Liver (tissue), 9 donors: Measurements from ENCODE around the gene JMY. TPM values are rescaled to one million over a fixed set of nuclear protein-coding genes. Genes with fewer than 3 reads are reported as not detected.

Source experiments
- DNase-seq: peaks from one replicate; pipeline ENCODE4 v3.0.0-alpha.2; 2017; ENCODE audit warnings: low spot score
- H3K27ac ChIP-seq, 2 donors: one replicate each; pipeline ENCODE4 v1.7.0; 2013; ENCODE audit warnings: inconsistent platforms in 2 of 2, low read length in 2 of 2, control low read depth in 1 of 2, low read depth in 1 of 2, mild to moderate bottlenecking in 1 of 2
- H3K27me3 ChIP-seq, 4 donors: one replicate each; pipeline versions ENCODE4 v1.6.1 to v1.7.0; 2013; ENCODE audit warnings: low read length in 3 of 4, inconsistent platforms in 1 of 4, mild to moderate bottlenecking in 1 of 4, moderate library complexity in 1 of 4; ENCODE audit not compliant: control insufficient read depth in 4 of 4, insufficient read depth in 4 of 4
- H3K36me3 ChIP-seq, 4 donors: one replicate each; pipeline versions ENCODE4 v1.6.1 to v1.7.0; 2013; ENCODE audit warnings: low read length in 3 of 4, mild to moderate bottlenecking in 3 of 4, low read depth in 1 of 4, moderate library complexity in 1 of 4; ENCODE audit not compliant: control insufficient read depth in 4 of 4, insufficient read depth in 3 of 4
- H3K4me1 ChIP-seq, 4 donors: one replicate each; pipeline versions ENCODE4 v1.6.1 to v1.7.0; 2013; ENCODE audit warnings: low read length in 3 of 4, mild to moderate bottlenecking in 3 of 4, moderate library complexity in 1 of 4; ENCODE audit not compliant: control insufficient read depth in 4 of 4, insufficient read depth in 4 of 4
- H3K4me3 ChIP-seq, 3 donors: one replicate each; pipeline versions ENCODE4 v1.6.1 to v1.7.0; 2013; ENCODE audit warnings: low read length in 3 of 3, control low read depth in 1 of 3, low read depth in 1 of 3, mild to moderate bottlenecking in 1 of 3
- H3K9ac ChIP-seq, 2 donors: one replicate each; pipeline ENCODE4 v1.7.0; 2013; ENCODE audit warnings: low read length in 2 of 2, mild to moderate bottlenecking in 2 of 2, moderate library complexity in 2 of 2, control low read depth in 1 of 2, low read depth in 1 of 2
- H3K9me3 ChIP-seq, 4 donors: one replicate each; pipeline versions ENCODE4 v1.6.1 to v1.7.0; 2013; ENCODE audit warnings: low read length in 3 of 4; ENCODE audit not compliant: control insufficient read depth in 4 of 4
- CTCF ChIP-seq: fragments of 150-350 bp; IDR thresholded peaks from 2 replicates; pipeline ENCODE4 v1.5.1; 2017; ENCODE audit warnings: improper control_type of control experiment, low read depth, low read length; ENCODE audit not compliant: missing input control
- EGR1 ChIP-seq, 2 donors: IDR thresholded peaks; 2 replicates each; pipeline ENCODE4 v1.6.1; 2016 to 2018; ENCODE audit warnings: antibody characterized with exemption in 2 of 2, low read depth in 2 of 2
- FOXA1 ChIP-seq: IDR thresholded peaks from 2 replicates; pipeline ENCODE4 v1.6.1; 2016; ENCODE audit warnings: antibody characterized with exemption
- FOXA2 ChIP-seq: IDR thresholded peaks from 2 replicates; pipeline ENCODE4 v1.6.1; 2016; ENCODE audit warnings: antibody characterized with exemption
- GABPA ChIP-seq, 2 donors: IDR thresholded peaks in 1 of 2; conservative IDR thresholded peaks in 1 of 2; 2 replicates each; pipeline ENCODE4 v1.6.1; 2016; ENCODE audit warnings: antibody characterized with exemption in 2 of 2, mild to moderate bottlenecking in 1 of 2, moderate library complexity in 1 of 2
- JUND ChIP-seq, 2 donors: IDR thresholded peaks; 2 replicates each; pipeline ENCODE4 v1.6.1; 2016; ENCODE audit warnings: antibody characterized with exemption in 2 of 2
- RAD21 ChIP-seq, 2 donors: IDR thresholded peaks; 2 replicates each; pipeline ENCODE4 v1.6.1; 2016; ENCODE audit warnings: antibody characterized with exemption in 2 of 2, mild to moderate bottlenecking in 2 of 2
- REST ChIP-seq: IDR thresholded peaks from 2 replicates; pipeline ENCODE4 v1.6.1; 2016; ENCODE audit warnings: antibody characterized with exemption, mild to moderate bottlenecking
- RXRA ChIP-seq, 2 donors: IDR thresholded peaks; 2 replicates each; pipeline ENCODE4 v1.6.1; 2017 to 2018; ENCODE audit warnings: antibody characterized with exemption in 2 of 2, mild to moderate bottlenecking in 1 of 2
- SP1 ChIP-seq: IDR thresholded peaks from 2 replicates; pipeline ENCODE4 v1.6.1; 2018; ENCODE audit warnings: antibody characterized with exemption, mild to moderate bottlenecking
- TAF1 ChIP-seq: conservative IDR thresholded peaks from 2 replicates; pipeline ENCODE4 v1.6.1; 2016; ENCODE audit warnings: antibody characterized with exemption, mild to moderate bottlenecking
- WGBS: extraction: QIAGEN DNeasy Blood & Tissue Kit; methylation state at CpG from one replicate; pipeline ENCODE4 v1.1.7; 2013; 5-methylcytosine and 5-hydroxymethylcytosine counted together
- polyA plus RNA-seq, 2 donors: library from polyadenylated mRNA; stranded (reverse) in 1 of 2; unstranded in 1 of 2; fragments of 200-250 nt in 1 of 2; fragments of >200 nt in 1 of 2; fragmentation: Nextera tagmentation in 1 of 2; extraction: Ambion mirVana in 1 of 2; gene quantifications; one replicate each; pipeline versions ENCODE4 v1.2.1 to v1.2.3, GENCODE V29; 2013 to 2015
- total RNA-seq, 2 donors: library from RNA; depleted of rRNA; stranded (reverse); fragments of >200 nt; gene quantifications; one replicate each; pipeline ENCODE4 v1.2.3, GENCODE V29; 2014
- TF ChIP-seq, protein P1 (sequence below): IDR thresholded peaks from 2 replicates; pipeline ENCODE4 v1.6.1; 2016; ENCODE audit warnings: antibody characterized with exemption
- donor health status: healthy.
- donor health status: healthy.
- donor health status: healthy.
- donor health status: healthy.
- donor health status: healthy.

The JMY gene
- total and polyA plus RNA-seq, 4 donors = 2.4 to 9.7 (median 6.2) TPM

GRCh38 chr5:79318935-79319614 is 83.1 kb downstream of the JMY start:
- H3K4me1 ChIP-seq = no peaks in the 10 kb centered on the region
- no peak for DNase-seq
- no peak overlapping the region for H3K4me3 ChIP-seq
- 98% methylated on average over 3 of the region's 3 CpGs for WGBS
- no peaks in the 10 kb centered on the region for H3K9me3 ChIP-seq
- H3K27ac ChIP-seq = no peak overlapping the region
- TF ChIP-seq RAD21 (IDR thresholded peaks at IDR 0.05) (no peak), REST (no peak), FOXA1 (no peak), CTCF (no peak), FOXA2 (no peak), TAF1 (no peak), RXRA (IDR thresholded peaks at IDR 0.05) (no peak), SP1 (no peak), GABPA (IDR thresholded peaks at IDR 0.05 in 1 of 2, conservative IDR thresholded peaks at IDR 0.05 in 1 of 2) (no peak)
- TF ChIP-seq, protein P1, sequence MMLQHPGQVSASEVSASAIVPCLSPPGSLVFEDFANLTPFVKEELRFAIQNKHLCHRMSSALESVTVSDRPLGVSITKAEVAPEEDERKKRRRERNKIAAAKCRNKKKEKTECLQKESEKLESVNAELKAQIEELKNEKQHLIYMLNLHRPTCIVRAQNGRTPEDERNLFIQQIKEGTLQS = no peak
- no peaks in the 10 kb centered on the region for H3K27me3 ChIP-seq
- H3K9ac ChIP-seq = no peak overlapping the region
- peaks cover 4 to 29% (median 20%) of the 10 kb centered on the region in 4 donors for H3K36me3 ChIP-seq

GRCh38 chr5:79329453-79329852 is 93.5 kb downstream of the JMY start:
- TF ChIP-seq JUND (IDR thresholded peaks at IDR 0.05) (no peak), GABPA (IDR thresholded peaks at IDR 0.05 in 1 of 2, conservative IDR thresholded peaks at IDR 0.05 in 1 of 2) (no peak), EGR1 (IDR thresholded peaks at IDR 0.05; ENCODE audit: low read depth in 2 of 2) (no peak), REST (no peak)
- Histone ChIP-seq H3K27me3 (no peaks in the 10 kb centered on the region), H3K36me3 (no peaks in the 10 kb centered on the region), H3K9me3 (no peaks in the 10 kb centered on the region), H3K4me3 (no peak overlapping the region), H3K27ac (no peak overlapping the region), H3K9ac (no peak overlapping the region), H3K4me1 (no peaks in the 10 kb centered on the region)
- 93% methylated on average over 4 of the region's 4 CpGs for WGBS
- DNase-seq = no peak
